AG04449 (cell line): ENCODE results near the gene UPK1A.

Experiments used
- CTCF ChIA-PET: fragments of 350-600 bp; formaldehyde crosslinking; extraction: SDS; loops from one replicate; lab custom pipeline; 2021; ENCODE audit warnings: antibody characterized with exemption; lab: Yijun Ruan, JAX
- POLR2A ChIA-PET: fragments of 400-600, 350-600 bp; formaldehyde crosslinking; extraction: SDS; loops from one replicate; lab custom pipeline; 2020; ENCODE audit warnings: antibody characterized with exemption, inconsistent platforms; lab: Yijun Ruan, JAX
- DNase-seq: peaks from one replicate; pipeline ENCODE4 v3.0.0-alpha.2; 2010; ENCODE audit warnings: low read depth, low spot score
- H3K4me3 ChIP-seq: 2 replicates; pipeline ENCODE4 v1.5.1; 2011; ENCODE audit warnings: low read depth, mild to moderate bottlenecking, control low read depth, low read length
- TF ChIP-seq, protein P1 (sequence below): IDR thresholded peaks from one replicate; pipeline ENCODE4 v1.5.1; 2011; ENCODE audit warnings: mild to moderate bottlenecking, moderate library complexity, low read length, control low read depth, inconsistent platforms; ENCODE audit not compliant: insufficient read depth; ENCODE audit errors: missing control alignments

The UPK1A gene

DNA sequence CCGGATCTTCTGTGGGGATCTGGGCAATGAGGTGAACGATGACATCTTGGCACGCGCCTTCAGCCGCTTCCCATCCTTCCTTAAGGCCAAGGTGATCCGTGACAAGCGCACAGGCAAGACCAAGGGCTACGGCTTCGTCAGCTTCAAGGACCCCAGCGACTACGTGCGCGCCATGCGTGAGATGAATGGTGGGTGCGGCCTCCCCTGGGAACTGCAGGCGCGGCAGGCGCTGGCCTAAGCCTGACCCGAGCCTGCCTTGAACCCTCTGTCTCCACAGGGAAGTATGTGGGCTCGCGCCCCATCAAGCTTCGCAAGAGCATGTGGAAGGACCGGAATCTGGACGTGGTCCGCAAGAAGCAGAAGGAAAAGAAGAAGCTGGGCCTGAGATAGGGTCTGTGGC is 29.2 kb upstream of the UPK1A start:
- POLR2A ChIA-PET = no interaction called here

DNA sequence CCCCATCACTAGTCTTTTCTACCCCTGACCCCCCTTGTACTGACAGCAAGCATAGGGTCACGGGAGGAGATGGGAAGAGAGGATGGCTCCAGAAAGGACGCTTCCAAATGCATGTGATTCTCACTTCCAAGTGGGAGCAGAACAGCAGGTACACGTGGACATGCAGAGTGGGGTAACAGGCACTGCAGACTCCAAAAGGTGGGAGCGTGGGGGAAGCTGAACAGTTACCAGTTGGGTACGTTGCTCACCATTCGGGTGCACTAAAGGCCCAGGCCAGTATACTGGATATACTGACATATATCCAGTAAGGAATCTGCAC is 27.0 kb upstream of the UPK1A start:
- CTCF ChIA-PET = no interaction called here
- POLR2A ChIA-PET = no interaction called here
- no peak overlapping the region for H3K4me3 ChIP-seq
- TF ChIP-seq, protein P1, sequence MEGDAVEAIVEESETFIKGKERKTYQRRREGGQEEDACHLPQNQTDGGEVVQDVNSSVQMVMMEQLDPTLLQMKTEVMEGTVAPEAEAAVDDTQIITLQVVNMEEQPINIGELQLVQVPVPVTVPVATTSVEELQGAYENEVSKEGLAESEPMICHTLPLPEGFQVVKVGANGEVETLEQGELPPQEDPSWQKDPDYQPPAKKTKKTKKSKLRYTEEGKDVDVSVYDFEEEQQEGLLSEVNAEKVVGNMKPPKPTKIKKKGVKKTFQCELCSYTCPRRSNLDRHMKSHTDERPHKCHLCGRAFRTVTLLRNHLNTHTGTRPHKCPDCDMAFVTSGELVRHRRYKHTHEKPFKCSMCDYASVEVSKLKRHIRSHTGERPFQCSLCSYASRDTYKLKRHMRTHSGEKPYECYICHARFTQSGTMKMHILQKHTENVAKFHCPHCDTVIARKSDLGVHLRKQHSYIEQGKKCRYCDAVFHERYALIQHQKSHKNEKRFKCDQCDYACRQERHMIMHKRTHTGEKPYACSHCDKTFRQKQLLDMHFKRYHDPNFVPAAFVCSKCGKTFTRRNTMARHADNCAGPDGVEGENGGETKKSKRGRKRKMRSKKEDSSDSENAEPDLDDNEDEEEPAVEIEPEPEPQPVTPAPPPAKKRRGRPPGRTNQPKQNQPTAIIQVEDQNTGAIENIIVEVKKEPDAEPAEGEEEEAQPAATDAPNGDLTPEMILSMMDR = no peak
- DNase-seq = no peak

More for the DNA sequence above, 29.2 kb upstream of the UPK1A start:
- DNase-seq = no peak
- CTCF ChIA-PET = interaction anchor here (1.0 kb wide), 1 partner anchor 89 kb away, joined by 3 read pairs; no protein-coding TSS in a partner anchor
- TF ChIP-seq, protein P1 = no peak
- H3K4me3 ChIP-seq = no peak overlapping the region

DNA sequence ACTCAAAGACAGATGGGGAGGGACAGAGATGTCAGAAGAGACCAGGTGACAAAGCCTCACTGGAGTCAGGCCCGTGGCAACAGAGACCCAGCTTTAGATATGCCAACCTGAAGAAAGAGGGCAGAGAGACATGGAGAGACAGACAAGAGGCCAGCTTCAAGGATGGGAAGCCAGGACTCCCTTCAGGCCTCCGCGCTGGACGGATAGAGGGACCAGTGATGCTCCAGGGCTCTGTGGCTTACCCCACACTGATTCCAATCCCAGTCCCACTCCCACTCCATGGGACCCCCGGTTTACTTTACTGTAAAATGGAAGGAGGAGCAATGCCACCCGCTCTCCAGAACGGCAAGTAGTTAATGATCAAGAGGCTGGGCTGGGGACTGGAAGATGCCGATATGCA is 26.5 kb upstream of the UPK1A start:
- H3K4me3 ChIP-seq = no peak overlapping the region
- TF ChIP-seq, protein P1 = no peak
- ChIA-PET POLR2A (no interaction called here), CTCF (no interaction called here)
- DNase-seq = no peak

DNA sequence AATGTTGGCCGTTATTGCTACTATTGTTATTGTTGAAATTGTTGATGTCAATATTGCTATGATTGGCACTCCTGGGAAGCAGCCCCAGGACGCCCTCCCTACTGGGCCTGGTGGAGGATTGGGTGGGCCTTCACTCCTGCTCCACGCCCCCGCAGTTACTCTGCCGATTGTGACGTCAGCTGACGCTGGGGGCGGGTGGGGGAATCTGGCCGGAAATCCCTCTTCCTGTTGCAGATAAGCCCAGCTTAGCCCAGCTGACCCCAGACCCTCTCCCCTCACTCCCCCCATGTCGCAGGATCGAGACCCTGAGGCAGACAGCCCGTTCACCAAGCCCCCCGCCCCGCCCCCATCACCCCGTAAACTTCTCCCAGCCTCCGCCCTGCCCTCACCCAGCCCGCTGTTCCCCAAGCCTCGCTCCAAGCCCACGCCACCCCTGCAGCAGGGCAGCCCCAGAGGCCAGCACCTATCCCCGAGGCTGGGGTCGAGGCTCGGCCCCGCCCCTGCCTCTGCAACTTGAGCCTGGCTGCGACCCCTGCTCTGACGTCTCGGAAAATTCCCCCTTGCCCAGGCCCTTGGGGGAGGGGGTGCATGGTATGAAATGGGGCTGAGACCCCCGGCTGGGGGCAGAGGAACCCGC is 24.7 kb upstream of the UPK1A start, which contains the start of gene ETV2:
Gene ETV2, plus strand, starts transcription at position 231 of the 637 bp plus-strand sequence. CDS start 716 bp downstream, outside the sequence.
- POLR2A ChIA-PET = no interaction called here
- TF ChIP-seq, protein P1 = no peak
- DNase-seq = no peak
- no peak within 1 kb of the TSS for H3K4me3 ChIP-seq
- CTCF ChIA-PET = interaction anchor here (1.0 kb wide), 1 partner anchor 51 kb away, joined by 3 read pairs; no protein-coding TSS in a partner anchor

DNA sequence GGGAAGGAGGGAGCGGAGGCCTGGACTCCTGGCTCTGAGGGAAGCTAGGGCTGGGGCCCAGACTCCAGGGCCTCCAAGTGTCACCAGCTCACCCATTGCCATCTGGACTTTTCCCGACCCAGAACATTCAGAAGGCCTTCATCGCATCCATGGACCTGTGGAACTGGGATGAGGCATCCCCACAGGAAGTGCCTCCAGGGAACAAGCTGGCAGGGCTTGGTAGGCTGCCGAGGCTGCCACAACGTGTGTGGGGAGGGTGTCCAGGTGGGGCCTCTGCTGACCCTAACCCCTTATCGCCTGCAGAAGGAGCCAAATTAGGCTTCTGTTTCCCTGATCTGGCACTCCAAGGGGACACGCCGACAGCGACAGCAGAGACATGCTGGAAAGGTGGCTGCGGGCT is 24.0 kb upstream of the UPK1A start:
- no peak for DNase-seq
- POLR2A ChIA-PET = no interaction called here
- CTCF ChIA-PET = interaction anchor here (0.9 to 1.0 kb wide), 2 partner anchors 51 to 94 kb away, joined by 3 read pairs; no protein-coding TSS in a partner anchor
- TF ChIP-seq, protein P1 = no peak
- no peak overlapping the region for H3K4me3 ChIP-seq

DNA sequence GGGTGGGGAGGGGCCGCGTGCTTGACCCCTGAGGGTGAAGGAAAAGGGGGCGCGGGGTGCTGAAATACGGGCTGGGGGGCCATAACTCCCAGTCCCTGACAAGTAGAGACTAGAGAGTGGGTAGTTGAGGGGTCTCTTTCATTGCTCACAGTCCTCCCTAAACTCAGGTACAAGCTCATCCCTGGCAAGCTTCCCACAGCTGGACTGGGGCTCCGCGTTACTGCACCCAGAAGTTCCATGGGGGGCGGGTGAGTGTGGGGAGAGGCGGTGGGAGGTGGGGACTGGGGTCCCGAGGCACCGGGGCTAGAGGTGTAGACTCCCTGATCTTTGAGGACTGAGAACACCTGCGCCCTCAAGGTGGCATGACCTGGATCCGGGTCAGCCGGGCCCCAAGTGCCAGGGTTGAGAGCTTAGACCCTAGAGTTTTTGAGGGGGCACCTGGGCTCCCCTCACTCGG is 23.5 kb upstream of the UPK1A start:
- CTCF ChIA-PET = interaction anchor here (0.9 to 1.0 kb wide), 2 partner anchors 50 to 95 kb away, joined by 3 read pairs; no protein-coding TSS in a partner anchor
- TF ChIP-seq, protein P1 = no peak
- no peak for DNase-seq
- peak overlapping the region; percentile 64 for H3K4me3 ChIP-seq
- POLR2A ChIA-PET = interaction anchor here (0.9 to 1.3 kb wide), 2 partner anchors 11 to 31 kb away, joined by 3 to 5 read pairs; no protein-coding TSS in a partner anchor
